GM04504 (cell line): ENCODE results near the gene SLC2A4.
"Not testable (repeated sequence)": the region's sequence is repeated elsewhere in the genome, so short reads cannot be mapped to it uniquely, and the experiment has no call there.

ENCODE experiments used
- DNase-seq: peaks from one replicate; pipeline ENCODE4 v3.0.0-alpha.2; 2012; ENCODE audit warnings: low read depth

SLC2A4 gene

GRCh38 chr17:7281074-7281952, at the start of gene SLC2A4:
Gene SLC2A4, plus strand, starts transcription at chr17:7281718. Its CDS starts 217 bp downstream, at chr17:7281935.
- peak; percentile 78 for DNase-seq

GRCh38 chr17:7232114-7232513, 49.4 kb upstream of the SLC2A4 start:
- no peak for DNase-seq

- no peak for DNase-seq
Observed at GRCh38 chr17:7233701-7234082, 47.8 kb upstream of the SLC2A4 start.

GRCh38 chr17:7234083-7234951, 47.2 kb upstream of the SLC2A4 start, which contains the start of gene DVL2:
Gene DVL2, minus strand, starts transcription at chr17:7234517. Its CDS starts 255 bp downstream, at chr17:7234262.
- DNase-seq, result peak; percentile 87

- DNase-seq, result no peak
Observed at GRCh38 chr17:7235693-7236665, 45.5 kb upstream of the SLC2A4 start.

GRCh38 chr17:7236808-7237207, 44.7 kb upstream of the SLC2A4 start:
- no peak for DNase-seq

- DNase-seq, result no peak
Observed at GRCh38 chr17:7237266-7237760, 44.2 kb upstream of the SLC2A4 start.

GRCh38 chr17:7237761-7238419, 43.6 kb upstream of the SLC2A4 start:
- DNase-seq, result peak; percentile 40

- DNase-seq, result no peak
Observed at GRCh38 chr17:7238420-7239090, 43.0 kb upstream of the SLC2A4 start.

- peak; percentile 99 for DNase-seq
Observed at GRCh38 chr17:7239091-7240027, 42.2 kb upstream of the SLC2A4 start, which contains the start of gene PHF23. Gene PHF23, minus strand, starts transcription at chr17:7239457. Its CDS starts 178 bp downstream, at chr17:7239279.

- DNase-seq, result no peak
Observed at GRCh38 chr17:7240375-7240774, 41.1 kb upstream of the SLC2A4 start.

- no peak for DNase-seq
Observed at GRCh38 chr17:7241090-7241733, 40.3 kb upstream of the SLC2A4 start.

GRCh38 chr17:7241783-7242716, 39.5 kb upstream of the SLC2A4 start, which contains the start of gene GABARAP:
Gene GABARAP, minus strand, starts transcription at chr17:7242449. Its CDS starts 119 bp downstream, at chr17:7242330.
- peak; percentile 84 for DNase-seq

GRCh38 chr17:7242717-7243452, 38.6 kb upstream of the SLC2A4 start:
- DNase-seq, result peak; percentile 90

GRCh38 chr17:7243453-7243729, 38.1 kb upstream of the SLC2A4 start:
- no peak for DNase-seq

GRCh38 chr17:7243838-7244237, 37.7 kb upstream of the SLC2A4 start:
- not testable (repeated sequence) for DNase-seq

GRCh38 chr17:7246779-7247178, 34.7 kb upstream of the SLC2A4 start:
- DNase-seq, result no peak
